HL-60/S4 treated with retinoic acid at 250 ng/mL for 4 days and 3 days (cell line): ENCODE data around the gene VEGFC.

Experiments
- in situ Hi-C: fragments of 300-500 bp; cut with MboI; formaldehyde crosslinking; loops from 2 replicates; pipeline ENCODE4 v1.7.0; 2022; ENCODE audit warnings: low sequenced_read_pairs

The VEGFC gene, protein sequence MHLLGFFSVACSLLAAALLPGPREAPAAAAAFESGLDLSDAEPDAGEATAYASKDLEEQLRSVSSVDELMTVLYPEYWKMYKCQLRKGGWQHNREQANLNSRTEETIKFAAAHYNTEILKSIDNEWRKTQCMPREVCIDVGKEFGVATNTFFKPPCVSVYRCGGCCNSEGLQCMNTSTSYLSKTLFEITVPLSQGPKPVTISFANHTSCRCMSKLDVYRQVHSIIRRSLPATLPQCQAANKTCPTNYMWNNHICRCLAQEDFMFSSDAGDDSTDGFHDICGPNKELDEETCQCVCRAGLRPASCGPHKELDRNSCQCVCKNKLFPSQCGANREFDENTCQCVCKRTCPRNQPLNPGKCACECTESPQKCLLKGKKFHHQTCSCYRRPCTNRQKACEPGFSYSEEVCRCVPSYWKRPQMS

DNA sequence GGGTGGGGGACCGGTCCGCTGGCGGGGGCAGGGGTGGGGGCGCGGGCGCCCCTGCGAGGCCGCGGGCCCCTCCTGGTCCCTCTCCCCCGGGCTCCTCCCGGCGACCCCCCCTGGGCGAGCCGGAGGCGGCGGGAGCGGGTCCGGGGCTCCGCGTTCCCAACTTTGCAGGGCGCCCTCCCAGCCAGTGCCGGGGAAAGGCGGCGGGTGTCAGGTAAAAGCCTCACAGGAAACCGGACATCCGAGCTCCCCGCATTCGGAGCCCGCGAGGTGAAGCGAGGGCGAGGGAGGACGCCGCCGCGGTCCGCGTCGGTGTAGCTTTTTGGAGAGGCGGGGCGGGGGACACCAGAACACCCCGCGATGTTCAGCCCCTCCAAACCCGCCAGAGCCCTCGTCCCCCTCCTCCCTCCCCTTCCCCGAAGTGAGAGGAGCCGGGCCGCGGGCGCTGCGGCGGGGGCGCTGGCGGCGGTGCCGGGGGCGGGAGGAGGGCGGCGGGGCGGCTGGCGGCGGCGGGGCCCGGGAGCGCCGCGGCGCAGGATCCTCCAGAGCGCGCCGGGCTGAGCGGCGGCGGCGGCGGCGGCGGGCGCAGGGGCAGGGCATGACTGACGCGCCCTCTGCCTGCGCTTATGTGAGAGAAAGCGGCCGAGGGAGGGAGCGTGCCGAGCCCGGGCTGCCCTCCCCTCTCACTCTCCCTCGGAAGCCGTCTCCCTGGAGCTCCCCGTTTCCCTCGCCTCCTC, at the start of gene VEGFC:
TSS of gene VEGFC (minus strand) at position 597 of the 734 bp plus-strand sequence. CDS start 611 bp downstream, outside the sequence.
- in situ Hi-C loops: no loop called here

- in situ Hi-C loops: no loop called here
Observed at GRCh38 chr4:176841711-176842112, 49.0 kb upstream of the VEGFC start.

DNA sequence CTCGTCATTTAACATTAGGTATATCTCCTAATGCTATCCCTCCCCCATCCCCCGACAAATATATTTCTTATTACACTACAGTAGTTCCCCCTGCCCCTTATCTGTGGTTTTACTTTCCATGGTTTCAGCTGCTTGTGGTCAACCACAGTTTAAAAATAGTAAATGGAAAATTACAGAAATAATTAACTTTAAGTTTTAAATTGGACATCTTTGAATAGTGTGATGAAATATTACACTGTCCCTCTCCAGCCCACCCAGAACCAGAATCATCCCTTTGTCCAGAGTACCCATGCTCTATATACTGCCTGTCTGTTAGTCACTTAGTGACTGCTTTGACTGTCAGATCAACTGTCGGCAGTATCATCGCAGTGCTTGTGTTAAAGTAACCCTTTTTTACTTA, 47.4 kb upstream of the VEGFC start:
- in situ Hi-C loops: no loop called here

DNA sequence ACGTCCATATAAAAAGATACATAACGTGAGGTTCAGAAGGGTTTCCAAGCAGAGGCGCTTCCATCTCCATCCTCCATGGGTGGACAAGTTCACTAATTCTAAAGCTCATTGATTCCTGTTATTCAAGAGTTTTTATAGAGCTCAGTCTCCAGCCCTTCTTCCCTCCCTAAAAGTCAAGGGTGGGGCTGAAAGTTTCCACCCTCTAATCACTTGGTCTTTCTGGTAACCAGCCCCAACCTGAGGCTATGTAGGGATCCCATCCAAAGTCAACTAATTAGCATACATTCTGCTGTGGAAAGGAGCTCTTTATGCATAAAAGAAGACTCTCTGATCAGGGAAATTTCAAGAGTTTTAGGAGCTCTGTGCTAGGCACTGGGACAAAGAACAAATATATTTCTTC, 46.9 kb upstream of the VEGFC start:
- in situ Hi-C loops: no loop called here

DNA sequence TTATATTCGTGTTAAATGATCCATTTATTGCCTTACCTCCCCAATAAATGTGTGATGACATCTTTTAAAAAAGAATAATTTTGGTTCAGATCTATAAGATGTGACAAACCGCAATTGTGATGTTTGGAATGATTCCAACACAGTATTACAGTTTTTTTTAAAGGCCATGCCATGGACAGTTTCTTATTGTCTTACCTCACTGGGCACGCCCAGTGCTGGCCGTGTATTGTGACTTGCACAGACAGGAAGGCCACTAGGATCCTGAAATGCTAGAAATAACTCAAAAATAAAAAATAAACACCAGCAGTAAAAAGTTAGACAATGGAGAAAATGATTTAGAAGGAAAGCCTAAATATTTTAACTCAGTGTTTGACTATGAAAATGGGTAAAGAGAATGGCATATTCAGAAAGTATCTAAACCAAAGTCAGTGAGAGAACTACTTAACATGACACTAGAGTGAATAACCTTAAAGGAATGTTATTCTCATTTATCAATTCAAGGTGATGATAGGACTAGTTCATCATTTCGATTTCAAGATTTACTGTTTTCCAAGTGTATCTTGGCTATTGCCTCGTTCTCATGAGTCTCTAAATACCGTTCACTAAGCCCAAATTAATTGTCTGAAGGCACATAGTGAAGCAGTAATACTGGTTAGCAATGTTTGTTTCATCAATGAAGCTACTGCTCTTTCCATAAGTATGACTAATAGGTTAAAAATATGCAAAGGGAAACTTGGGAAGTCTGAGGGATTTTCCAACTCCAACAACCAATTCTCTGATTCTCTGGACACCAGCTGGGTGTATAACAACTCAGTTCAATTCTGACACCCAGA, 46.1 kb upstream of the VEGFC start:
- in situ Hi-C loops: no loop called here

DNA sequence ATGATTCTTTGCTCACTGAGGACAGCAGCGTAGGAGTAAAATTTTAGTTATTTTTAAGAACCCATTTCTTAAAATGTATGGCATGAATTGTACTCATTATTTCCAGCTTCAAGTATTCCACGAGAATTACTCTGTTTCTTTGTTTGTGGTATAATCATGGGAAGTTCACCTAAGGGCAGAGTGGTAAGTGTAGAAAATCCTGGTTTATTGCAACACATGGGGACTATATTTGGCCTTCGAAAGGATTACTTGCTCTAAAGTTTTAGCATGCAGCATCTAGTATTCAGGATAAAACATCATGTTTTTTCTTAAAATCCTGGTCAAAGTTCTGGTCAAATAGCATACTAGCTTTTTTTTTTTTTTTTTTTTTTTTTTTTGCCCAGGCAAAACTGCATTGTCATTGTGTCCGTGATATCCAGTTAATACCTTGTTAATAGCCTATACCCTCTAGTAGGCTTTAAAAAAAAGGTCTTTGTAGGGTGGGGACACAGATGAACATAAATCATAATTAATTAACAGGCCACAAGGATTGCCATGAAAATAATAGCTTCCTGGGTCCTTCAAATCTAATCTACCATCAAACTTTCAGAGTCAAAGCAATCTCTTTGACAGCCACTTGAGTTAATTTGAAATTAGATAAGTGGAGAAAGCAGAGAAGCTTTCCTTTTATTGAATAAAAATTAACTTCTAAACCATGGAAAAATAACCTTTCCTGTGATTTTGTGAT, 44.6 kb upstream of the VEGFC start:
- in situ Hi-C loops: no loop called here

- in situ Hi-C loops: no loop called here
Observed at GRCh38 chr4:176834531-176834930, 41.8 kb upstream of the VEGFC start.

DNA sequence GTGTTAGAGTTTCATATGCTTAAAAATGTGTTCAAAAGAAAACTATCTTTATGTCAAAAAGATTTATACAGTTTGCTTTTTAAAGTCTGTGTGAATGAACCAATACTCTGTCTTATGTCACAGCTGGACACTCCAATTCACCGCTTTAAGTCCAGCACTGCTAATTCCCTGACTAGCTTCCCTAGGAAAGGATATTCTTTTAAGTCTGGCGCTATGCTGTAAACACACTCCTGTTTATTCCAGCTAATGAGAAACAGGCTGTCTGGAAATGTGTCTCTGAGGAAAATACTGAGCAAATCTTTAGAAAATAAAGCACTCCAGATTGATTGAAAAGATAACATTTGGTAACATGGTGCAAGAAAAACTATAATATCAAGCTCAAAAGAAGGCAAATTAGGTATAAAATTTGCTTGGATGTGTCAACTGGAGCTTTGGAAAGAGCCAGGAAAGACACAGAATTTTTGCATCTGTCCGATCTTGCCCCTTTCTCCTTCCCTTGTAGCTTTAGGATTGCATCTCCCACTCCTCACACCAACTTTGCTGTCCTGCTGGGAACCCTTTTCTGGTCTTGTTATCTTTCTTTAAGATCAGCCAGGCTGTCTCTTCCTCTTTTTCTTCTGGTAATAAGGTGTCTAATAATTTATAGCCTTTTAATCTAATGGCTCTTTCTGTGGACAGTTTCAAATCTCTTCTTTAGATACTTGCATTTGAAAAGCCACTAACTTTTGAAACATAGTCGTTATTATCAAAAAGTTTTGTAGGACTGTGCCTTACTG, 40.9 kb upstream of the VEGFC start:
- in situ Hi-C loops: no loop called here

GRCh38 chr4:176830971-176831370, 38.2 kb upstream of the VEGFC start:
- in situ Hi-C loops: no loop called here

GRCh38 chr4:176825586-176825985, 32.9 kb upstream of the VEGFC start:
- in situ Hi-C loops: no loop called here

DNA sequence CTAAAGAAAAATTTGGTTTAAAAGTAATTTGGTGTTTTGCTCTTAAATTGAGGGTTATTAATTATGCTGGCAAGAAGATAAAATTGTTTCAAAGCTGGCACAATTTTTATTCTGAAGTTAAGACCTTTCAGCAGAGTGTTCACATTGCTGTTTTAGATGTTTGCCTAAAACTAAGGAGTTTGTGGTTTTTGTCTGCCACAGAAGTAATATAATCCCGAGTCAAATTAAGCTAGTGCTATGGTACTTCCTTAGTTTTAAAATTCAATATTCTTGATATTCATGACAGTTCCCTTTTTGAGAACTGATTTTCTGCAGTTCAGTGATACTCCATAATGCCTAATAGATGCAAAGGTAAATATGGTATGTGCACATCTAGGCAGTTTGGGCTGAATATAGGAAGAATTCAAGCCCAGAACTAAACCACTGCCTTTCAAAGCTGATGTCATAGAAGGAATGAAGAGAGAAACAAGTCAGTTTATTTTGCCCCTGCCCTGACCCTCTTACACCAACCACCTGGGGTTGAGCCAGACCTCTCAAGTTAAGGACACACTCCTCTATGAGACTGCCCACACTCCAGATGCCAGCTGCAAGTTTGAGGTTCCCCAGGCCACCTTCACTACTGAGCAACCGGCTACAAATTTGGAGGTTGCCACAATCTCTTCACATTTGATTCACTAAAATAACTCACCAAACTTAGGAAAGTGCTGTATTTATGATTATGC, 32.1 kb upstream of the VEGFC start:
- in situ Hi-C loops: no loop called here

DNA sequence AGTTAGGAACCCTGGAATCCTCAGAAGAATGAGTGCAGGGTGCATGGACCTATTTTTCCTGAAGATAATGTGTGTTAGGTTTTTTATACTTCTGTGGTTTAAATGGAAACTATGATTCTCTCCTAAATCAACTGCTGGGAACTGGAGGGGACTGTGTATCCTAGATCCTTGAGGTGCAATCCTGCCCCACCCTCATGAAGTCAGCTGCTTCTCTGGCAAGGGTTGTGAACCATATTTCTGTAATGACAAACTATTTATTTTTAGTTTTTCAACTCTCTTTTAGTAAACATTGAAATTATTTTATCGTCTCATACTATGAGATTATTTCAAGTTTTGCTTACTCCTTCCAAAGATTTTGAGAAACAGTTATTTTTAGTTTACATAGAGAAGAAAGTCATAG, 25.8 kb upstream of the VEGFC start:
- in situ Hi-C loops: no loop called here

DNA sequence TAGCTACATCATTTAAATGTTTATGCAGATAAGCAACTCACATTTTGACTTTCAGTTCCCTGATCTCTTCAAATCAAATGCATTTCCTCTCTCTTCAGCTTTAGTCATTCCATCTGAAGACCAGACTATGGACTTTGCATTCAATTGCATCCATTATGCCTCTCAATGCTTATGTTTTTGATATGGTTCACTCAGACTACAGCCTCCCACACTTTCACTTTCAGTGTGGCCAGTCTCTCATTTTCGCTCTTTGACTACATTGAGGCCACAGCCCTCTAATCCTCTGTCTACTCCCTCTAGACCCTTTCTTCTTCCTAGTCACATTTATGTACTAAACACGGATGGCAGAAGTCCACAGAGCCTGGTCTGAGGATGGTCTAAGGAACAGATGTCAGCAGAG, 24.5 kb upstream of the VEGFC start:
- in situ Hi-C loops: no loop called here

DNA sequence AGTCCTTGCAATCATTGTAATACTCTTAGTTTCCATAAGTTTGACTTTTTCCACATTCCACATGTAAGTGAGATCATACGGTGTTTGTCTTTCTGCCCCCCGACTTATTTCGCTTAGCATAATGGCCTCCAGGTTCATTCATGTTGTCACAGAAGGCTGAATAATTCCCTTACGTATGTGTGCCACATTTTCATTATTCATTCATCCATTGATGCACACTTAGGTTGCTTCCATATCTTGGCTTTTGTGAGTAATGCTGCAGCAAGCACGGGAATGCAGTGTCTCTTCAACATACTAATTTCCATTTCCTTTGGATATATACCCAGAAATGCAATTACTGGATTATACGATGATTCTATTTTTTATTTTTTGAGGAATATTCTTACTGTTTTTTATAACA, 22.0 kb upstream of the VEGFC start:
- in situ Hi-C loops: no loop called here

DNA sequence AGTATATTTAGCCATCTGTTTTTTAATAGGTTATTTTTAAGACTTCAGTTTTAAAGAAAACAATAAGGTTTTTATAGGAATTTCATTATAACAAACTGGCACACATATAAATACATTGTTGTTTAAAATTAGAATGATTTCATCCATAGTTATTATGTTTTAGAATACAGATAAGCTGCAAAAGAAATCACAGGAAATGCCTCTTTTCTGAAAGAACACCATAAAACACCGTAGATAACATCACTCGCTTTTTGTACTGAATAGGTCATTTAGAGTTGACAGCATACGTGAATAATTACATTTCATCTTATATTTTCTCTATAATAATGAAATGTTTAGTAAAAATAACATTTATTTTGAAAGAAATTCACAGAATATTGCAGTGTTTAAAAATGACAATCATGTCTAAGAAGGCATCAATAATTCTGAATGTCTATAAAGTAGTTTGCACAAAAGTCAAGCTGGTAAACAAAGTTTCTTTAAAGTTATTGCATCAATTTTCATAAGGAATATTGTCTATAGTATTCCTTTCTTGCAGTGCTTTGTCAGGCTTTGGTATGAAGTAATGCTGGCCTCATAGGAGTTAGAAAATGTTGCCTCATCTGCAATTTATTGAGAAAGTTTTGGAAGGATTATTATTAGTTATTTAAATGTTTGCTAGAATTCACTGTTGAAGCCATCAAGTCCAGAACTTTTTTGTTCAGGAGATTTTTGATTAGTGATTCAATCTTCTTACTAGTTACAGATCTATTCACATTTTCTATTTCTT, 17.9 kb upstream of the VEGFC start:
- in situ Hi-C loops: no loop called here

- in situ Hi-C loops: no loop called here
Observed at GRCh38 chr4:176806778-176807375, 14.2 kb upstream of the VEGFC start.

- in situ Hi-C loops: no loop called here
Observed at GRCh38 chr4:176805155-176805554, 12.4 kb upstream of the VEGFC start.

- in situ Hi-C loops: no loop called here
Observed at GRCh38 chr4:176800891-176801534, 8.3 kb upstream of the VEGFC start.
